Heart left ventricle (tissue), 16 donors: Measurements from ENCODE around the gene RBMS3. TPM values are rescaled to one million over a fixed set of nuclear protein-coding genes. Genes with fewer than 3 reads are reported as not detected.
"Not testable (repeated sequence)": the region's sequence is repeated elsewhere in the genome, so short reads cannot be mapped to it uniquely, and the experiment has no call there.

Experiments used
- ATAC-seq, 4 donors: fragments of 200-7000 bp; cut with Tn5 transposase; one replicate each; pipeline ENCODE4 v1.9.1; 2020 to 2022; ENCODE audit warnings: moderate library complexity in 4 of 4, mild to moderate bottlenecking in 3 of 4, moderate number of reproducible peaks in 1 of 4
- DNase-seq, 5 donors: peaks; one replicate each; pipeline ENCODE4 v3.0.0-alpha.2; 2020
- H3K27ac ChIP-seq, 12 donors: fragments of 200-600 bp; sonication (generic) in 4 of 12; one replicate each; pipeline versions ENCODE4 v1.5.0 to v1.8.0; 2016 to 2022; ENCODE audit warnings: mild to moderate bottlenecking in 2 of 12
- H3K27me3 ChIP-seq, 9 donors: fragments of 200-600 bp; sonication (generic) in 2 of 9; one replicate each; pipeline versions ENCODE4 v1.5.1 to v1.8.0; 2016 to 2022; ENCODE audit warnings: mild to moderate bottlenecking in 3 of 9
- H3K36me3 ChIP-seq, 9 donors: fragments of 200-600 bp; sonication (generic) in 2 of 9; one replicate each; pipeline versions ENCODE4 v1.5.0 to v1.8.0; 2018 to 2022; ENCODE audit warnings: mild to moderate bottlenecking in 2 of 9
- H3K4me1 ChIP-seq, 12 donors: fragments of 200-600 bp; sonication (generic) in 4 of 12; one replicate each; pipeline versions ENCODE4 v1.5.0 to v1.8.0; 2016 to 2022; ENCODE audit warnings: mild to moderate bottlenecking in 3 of 12
- H3K4me3 ChIP-seq, 12 donors: fragments of 200-600 bp; sonication (generic) in 4 of 12; one replicate each; pipeline versions ENCODE4 v1.5.0 to v1.8.0; 2017 to 2022; ENCODE audit warnings: mild to moderate bottlenecking in 9 of 12, moderate library complexity in 4 of 12
- H3K9me3 ChIP-seq, 12 donors: fragments of 200-600 bp; sonication (generic) in 4 of 12; one replicate each; pipeline versions ENCODE4 v1.5.0 to v1.8.0; 2016 to 2022; ENCODE audit warnings: mild to moderate bottlenecking in 1 of 12
- CTCF ChIP-seq, 12 donors: fragments of 200-600 bp; sonication (generic) in 4 of 12; IDR thresholded peaks; one replicate each; pipeline versions ENCODE4 v1.5.0 to v1.8.0; 2018 to 2022; ENCODE audit warnings: antibody characterized with exemption in 12 of 12, mild to moderate bottlenecking in 5 of 12
- POLR2A ChIP-seq, 2 donors: fragments of 450-650 bp; IDR thresholded peaks; one replicate each; pipeline ENCODE4 v1.6.1; 2017; ENCODE audit warnings: antibody characterized with exemption in 2 of 2, mild to moderate bottlenecking in 2 of 2, moderate library complexity in 2 of 2
- WGBS, 4 donors: extraction: QIAGEN DNeasy Blood & Tissue Kit in 2 of 4; methylation state at CpG; one replicate each; pipeline versions ENCODE4 v1.1.5 to v1.1.7; 2013 to 2018; 5-methylcytosine and 5-hydroxymethylcytosine counted together
- intact Hi-C, 10 donors: fragments of 100-400 bp; cut with DNase I; formaldehyde crosslinking; loops; one replicate each; pipeline versions ENCODE4 v1.11.1 to v1.14.2; 2022
- polyA plus RNA-seq, 2 donors: library from polyadenylated mRNA; stranded (reverse); fragments of 200-250 nt; gene quantifications; one replicate each; pipeline ENCODE4 v1.2.3, GENCODE V29; 2013
- total RNA-seq, 9 donors: library from RNA; depleted of rRNA in 2 of 9; stranded (reverse); fragments of >200 nt in 2 of 9; fragmentation: NEBNext Ultra II Directional in 3 of 9; extraction: Animal tissue kit (Norgen Biotek cat#: 25700) in 3 of 9; gene quantifications; one replicate each; pipeline versions ENCODE4 v1.1.0 to v1.2.4, GENCODE V29; 2016 to 2023
- donor health status: ischemic (EF 13 %, LVEDD 7.1; RV severe dilation, severe dysfunction).
- donor health status: healthy with polysubstance abuse.
- donor health status: DM: no; HTN: yes; CAD: no.
- donor health status: DM: no; HTN: no; CAD: no.
- donor health status: ischemic (EF 25% LVEDD 6.9; RV normal size, moderate dysfunction).
- donor health status: ischemic (EF 25% LVEDD 5.7; RV mildly dilated, moderate dysfunction).
- donor health status: healthy.
- donor health status: DM: yes; HTN: yes; CAD: no.
- donor health status: ischemic (EF 35%, LVEDD 5.7; RV mildly dilated, moderate dysfunction).
- donor health status: nonischemic (EF 11% LVEDD 7.7; RV severe dilation, severe dysfunction).
- donor health status: DM: yes; HTN: yes; CAD: no.
- donor health status: PGD.
- donor health status: ischemic (EF 29% LVEDD 5.4; RV normal size, mild dysfunction).
- donor health status: nonischemic (EF 23%, LVEDD 6.1; RV moderate dilation, normal function).

The RBMS3 gene
- total and polyA plus RNA-seq, 11 donors: 4.8 to 35.6 (median 26.1) TPM

GRCh38 chr3:30026851-30027250, 746.0 kb downstream of the RBMS3 start:
- intact Hi-C loops: no loop called here
- no peaks in the 10 kb centered on the region for H3K27me3 ChIP-seq
- WGBS, 4 donors: 58 to 100% (median 78%) methylated on average over 1 of the region's 1 CpG
- H3K4me1 ChIP-seq: no peaks in the 10 kb centered on the region
- no peaks in the 10 kb centered on the region for H3K36me3 ChIP-seq
- H3K27ac ChIP-seq: no peak overlapping the region
- no peaks in the 10 kb centered on the region for H3K9me3 ChIP-seq
- TF ChIP-seq POLR2A (IDR thresholded peaks at IDR 0.05) (no peak), CTCF (IDR thresholded peaks at IDR 0.05) (no peak)
- no peak for ATAC-seq
- DNase-seq: no peak
- no peak overlapping the region for H3K4me3 ChIP-seq

- H3K9me3 ChIP-seq: no peaks in the 10 kb centered on the region
- no peaks in the 10 kb centered on the region for H3K36me3 ChIP-seq
- no peak for ATAC-seq
- no peak for DNase-seq
- H3K4me3 ChIP-seq: no peak overlapping the region
- no peak overlapping the region for H3K27ac ChIP-seq
- H3K27me3 ChIP-seq: no peaks in the 10 kb centered on the region
- TF ChIP-seq POLR2A (IDR thresholded peaks at IDR 0.05): no peak
- no peak for TF ChIP-seq CTCF (IDR thresholded peaks at IDR 0.05)
- intact Hi-C loops: no loop called here
- no peaks in the 10 kb centered on the region for H3K4me1 ChIP-seq
- WGBS, 4 donors: 88 to 90% (median 89%) methylated on average over 1 of the region's 1 CpG
Measured at GRCh38 chr3:30034246-30034991, 753.5 kb downstream of the RBMS3 start.

GRCh38 chr3:30035935-30036567, 755.2 kb downstream of the RBMS3 start:
- Histone ChIP-seq H3K9me3 (no peaks in the 10 kb centered on the region), H3K36me3 (no peaks in the 10 kb centered on the region), H3K4me1 (peaks cover 0 to 6% (median 0%) of the 10 kb centered on the region in 12 donors), H3K27ac (no peak overlapping the region), H3K27me3 (no peaks in the 10 kb centered on the region), H3K4me3 (no peak overlapping the region)
- DNase-seq: no peak
- intact Hi-C loops: no loop called here
- no peak for ATAC-seq
- WGBS, 4 donors: 56 to 85% (median 70%) methylated on average over 4 of the region's 4 CpGs
- no peak for TF ChIP-seq CTCF (IDR thresholded peaks at IDR 0.05)
- no peak for TF ChIP-seq POLR2A (IDR thresholded peaks at IDR 0.05)

GRCh38 chr3:30040126-30040525, 759.3 kb downstream of the RBMS3 start:
- WGBS, 4 donors: 94 to 97% (median 95%) methylated on average over 4 of the region's 4 CpGs
- H3K9me3 ChIP-seq: no peaks in the 10 kb centered on the region
- TF ChIP-seq CTCF (IDR thresholded peaks at IDR 0.05) (no peak), POLR2A (IDR thresholded peaks at IDR 0.05) (no peak)
- H3K36me3 ChIP-seq: no peaks in the 10 kb centered on the region
- peaks cover 0 to 21% (median 1%) of the 10 kb centered on the region in 12 donors for H3K4me1 ChIP-seq
- intact Hi-C loops: loop anchor here in 9 of 10 donors (5.0 to 10.0 kb wide), 10 partner anchors 72 to 1095 kb away; no protein-coding TSS in a partner anchor
- no peak for ATAC-seq
- no peak overlapping the region for H3K27ac ChIP-seq
- no peaks in the 10 kb centered on the region for H3K27me3 ChIP-seq
- DNase-seq: no peak
- no peak overlapping the region for H3K4me3 ChIP-seq

- intact Hi-C loops: loop anchor here in 9 of 10 donors (5.0 to 10.0 kb wide), 10 partner anchors 71 to 1093 kb away; no protein-coding TSS in a partner anchor
- H3K27ac ChIP-seq, H3K36me3 ChIP-seq, H3K9me3 ChIP-seq, H3K4me3 ChIP-seq, DNase-seq, H3K27me3 ChIP-seq, ATAC-seq: not testable (repeated sequence)
- WGBS, 4 donors: 20 to 31% (median 24%) methylated on average over 3 of the region's 3 CpGs
- peaks cover 0 to 21% (median 1%) of the 10 kb centered on the region in 12 donors for H3K4me1 ChIP-seq
Measured at GRCh38 chr3:30041481-30041880, 760.6 kb downstream of the RBMS3 start.
